ENCODE measurements around the gene ZNF512. TPM values are rescaled to one million over a fixed set of nuclear protein-coding genes. Genes with fewer than 3 reads are reported as not detected.
"Not testable (repeated sequence)": the region's sequence is repeated elsewhere in the genome, so short reads cannot be mapped to it uniquely, and the experiment has no call there.

The ZNF512 gene
- total and polyA plus RNA-seq, 4 donors, result 10.5 to 64.9 (median 18.6) TPM

GRCh38 chr2:27622921-27623384, 40.1 kb downstream of the ZNF512 start:
- H3K36me3 ChIP-seq (ENCODE audit: control insufficient read depth in 4 of 4, insufficient read depth in 4 of 4, low read length in 4 of 4), result peaks cover 11 to 32% (median 16%) of the 10 kb centered on the region in 4 donors
- peaks cover 0 to 4% (median 2%) of the 10 kb centered on the region in 5 donors for H3K4me1 ChIP-seq (ENCODE audit: control insufficient read depth in 5 of 5, insufficient read depth in 5 of 5, low read length in 5 of 5)
- no peak for DNase-seq
- no peak for ATAC-seq (ENCODE audit: insufficient read depth, low FRiP score)
- H3K9ac ChIP-seq (ENCODE audit: insufficient read depth in 1 of 2, low read length in 2 of 2), result no peak overlapping the region
- no peak for TF ChIP-seq CTCF (IDR thresholded peaks at IDR 0.05; ENCODE audit: control extremely low read depth, extremely low read depth)
- H3K9me3 ChIP-seq (ENCODE audit: control insufficient read depth in 4 of 4, insufficient read depth in 3 of 4, low read length in 3 of 4), result no peaks in the 10 kb centered on the region
- no peak overlapping the region for H3K4me3 ChIP-seq
- H3K27me3 ChIP-seq (ENCODE audit: control insufficient read depth in 3 of 3, insufficient read depth in 3 of 3, low read length in 2 of 3), result no peaks in the 10 kb centered on the region
- no peak overlapping the region for H3K27ac ChIP-seq (ENCODE audit: low read depth in 1 of 2, low read length in 1 of 2)
- WGBS, 2 donors, result 90 to 93% methylated on average over 3 of the region's 3 CpGs

GRCh38 chr2:27624943-27625342, 42.1 kb downstream of the ZNF512 start:
- Histone ChIP-seq H3K4me3 (no peak overlapping the region), H3K27me3 (ENCODE audit: control insufficient read depth in 3 of 3, insufficient read depth in 3 of 3, low read length in 2 of 3) (no peaks in the 10 kb centered on the region), H3K27ac (ENCODE audit: low read depth in 1 of 2, low read length in 1 of 2) (no peak overlapping the region), H3K36me3 (ENCODE audit: control insufficient read depth in 4 of 4, insufficient read depth in 4 of 4, low read length in 4 of 4) (peaks cover 10 to 26% (median 16%) of the 10 kb centered on the region in 4 donors), H3K9ac (ENCODE audit: insufficient read depth in 1 of 2, low read length in 2 of 2) (no peak overlapping the region), H3K4me1 (ENCODE audit: control insufficient read depth in 5 of 5, insufficient read depth in 5 of 5, low read length in 5 of 5) (peaks cover 0 to 11% (median 7%) of the 10 kb centered on the region in 5 donors), H3K9me3 (ENCODE audit: control insufficient read depth in 4 of 4, insufficient read depth in 3 of 4, low read length in 3 of 4) (no peaks in the 10 kb centered on the region)
- ATAC-seq (ENCODE audit: insufficient read depth, low FRiP score) (no peak), DNase-seq (no peak)
- no peak for TF ChIP-seq CTCF (IDR thresholded peaks at IDR 0.05; ENCODE audit: control extremely low read depth, extremely low read depth)

DNA sequence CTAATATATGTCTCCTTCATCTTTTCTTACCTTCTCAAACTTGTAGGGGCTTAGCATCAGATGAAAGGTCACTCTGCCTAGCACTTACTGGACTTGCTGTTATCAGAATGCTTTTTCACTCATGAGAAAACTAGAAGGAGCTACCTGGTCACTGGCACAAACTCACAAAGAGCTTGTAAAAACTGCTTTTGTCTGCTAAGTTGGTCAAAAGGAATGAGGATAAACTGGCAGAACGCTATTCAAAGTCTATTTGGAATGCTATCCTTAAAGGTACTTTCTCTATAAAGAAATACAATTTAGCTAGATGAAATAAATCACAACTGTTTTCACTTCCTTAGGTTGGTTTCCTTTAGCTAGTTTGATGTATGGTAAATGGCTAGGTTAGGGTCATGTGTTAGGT, 43.5 kb downstream of the ZNF512 start:
- 67 to 72% methylated on average over 1 of the region's 1 CpG for WGBS, 2 donors
- H3K9me3 ChIP-seq (ENCODE audit: control insufficient read depth in 4 of 4, insufficient read depth in 3 of 4, low read length in 3 of 4); H3K4me3 ChIP-seq; H3K9ac ChIP-seq (ENCODE audit: insufficient read depth in 1 of 2, low read length in 2 of 2); H3K27me3 ChIP-seq (ENCODE audit: control insufficient read depth in 3 of 3, insufficient read depth in 3 of 3, low read length in 2 of 3); ATAC-seq (ENCODE audit: insufficient read depth, low FRiP score); H3K27ac ChIP-seq (ENCODE audit: low read depth in 1 of 2, low read length in 1 of 2): not testable (repeated sequence)
- Histone ChIP-seq H3K36me3 (ENCODE audit: control insufficient read depth in 4 of 4, insufficient read depth in 4 of 4, low read length in 4 of 4) (peaks cover 6 to 27% (median 15%) of the 10 kb centered on the region in 4 donors), H3K4me1 (ENCODE audit: control insufficient read depth in 5 of 5, insufficient read depth in 5 of 5, low read length in 5 of 5) (peaks cover 0 to 11% (median 7%) of the 10 kb centered on the region in 5 donors)
- peak in 1 of 3 donors; percentile 3 for DNase-seq

DNA sequence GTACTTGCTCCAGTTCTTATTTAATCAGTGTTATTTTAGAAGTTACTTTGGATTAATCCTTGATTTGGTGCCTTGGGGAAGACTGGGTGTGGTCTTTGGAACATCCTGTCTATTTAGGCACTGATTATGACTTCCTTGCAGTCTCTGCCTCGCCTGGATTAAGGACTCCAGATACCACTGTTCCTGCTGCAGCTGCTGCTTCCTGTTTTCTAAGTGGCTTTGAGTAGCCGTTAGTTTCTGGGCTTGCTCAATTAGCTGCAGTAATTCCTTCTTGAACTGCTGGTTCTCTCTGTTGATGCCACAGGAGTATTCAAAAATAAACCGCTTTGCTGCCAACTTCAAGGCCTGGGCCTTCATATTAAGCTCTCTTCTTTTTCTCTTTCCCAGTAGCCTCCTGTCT, 44.1 kb downstream of the ZNF512 start:
- Histone ChIP-seq H3K36me3 (ENCODE audit: control insufficient read depth in 4 of 4, insufficient read depth in 4 of 4, low read length in 4 of 4) (peaks cover 4 to 24% (median 16%) of the 10 kb centered on the region in 4 donors), H3K4me1 (ENCODE audit: control insufficient read depth in 5 of 5, insufficient read depth in 5 of 5, low read length in 5 of 5) (peaks cover 0 to 11% (median 7%) of the 10 kb centered on the region in 5 donors), H3K27ac (ENCODE audit: low read depth in 1 of 2, low read length in 1 of 2) (peak overlapping the region in 1 of 2 donors; percentile 17)
- peak in 1 of 3 donors; percentile 3 for DNase-seq
- H3K4me3 ChIP-seq; H3K9me3 ChIP-seq (ENCODE audit: control insufficient read depth in 4 of 4, insufficient read depth in 3 of 4, low read length in 3 of 4); ATAC-seq (ENCODE audit: insufficient read depth, low FRiP score); H3K9ac ChIP-seq (ENCODE audit: insufficient read depth in 1 of 2, low read length in 2 of 2); H3K27me3 ChIP-seq (ENCODE audit: control insufficient read depth in 3 of 3, insufficient read depth in 3 of 3, low read length in 2 of 3): not testable (repeated sequence)
- WGBS, 2 donors, result 14 to 45% methylated on average over 3 of the region's 3 CpGs

Measured in lung (tissue), 12 donors.